ENCODE measurements around the gene DPH6.

DNA sequence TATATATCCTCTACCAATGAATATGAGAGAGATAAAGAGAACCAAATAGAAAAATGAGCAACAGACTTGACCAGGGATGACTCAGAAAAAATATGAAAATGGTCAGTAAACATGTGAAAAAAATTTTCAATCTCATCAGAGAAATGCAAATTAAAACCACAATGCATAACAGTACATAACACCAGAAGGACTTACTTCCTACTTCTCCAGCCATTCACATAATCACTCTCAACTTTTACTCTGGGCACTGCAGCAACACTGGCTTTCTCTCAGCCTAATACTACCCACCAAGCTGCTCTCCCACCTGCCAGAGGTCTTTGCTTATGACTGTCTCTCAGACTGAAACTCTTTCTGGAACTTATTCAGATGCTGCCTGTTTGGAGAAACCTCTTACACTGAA lies 49.4 kb downstream of the DPH6 start:
- TF ChIP-seq POLR2A (IDR thresholded peaks at IDR 0.05; ENCODE audit: low read depth, low read length) (no peak), POLR2AphosphoS5 (IDR thresholded peaks at IDR 0.05; ENCODE audit: low read depth, low read length) (no peak)

Measured in GM12892 (cell line).